Mucosa of descending colon (tissue), 3 donors: ENCODE data around the gene CACHD1. TPM values are rescaled to one million over a fixed set of nuclear protein-coding genes. Genes with fewer than 3 reads are reported as not detected.

ENCODE experiments used
- ATAC-seq: fragments of 200-7000 bp; cut with Tn5 transposase; one replicate; pipeline ENCODE4 v1.9.1; 2020; ENCODE audit warnings: mild to moderate bottlenecking, moderate library complexity
- DNase-seq, 3 donors: peaks; one replicate each; pipeline ENCODE4 v3.0.0-alpha.2; 2020
- H3K36me3 ChIP-seq: fragments of 200-600 bp; one replicate; pipeline ENCODE4 v1.8.0; 2021; ENCODE audit warnings: low read depth, mild to moderate bottlenecking
- H3K4me1 ChIP-seq: fragments of 200-600 bp; one replicate; pipeline ENCODE4 v1.8.0; 2021; ENCODE audit warnings: low read depth, mild to moderate bottlenecking
- H3K4me3 ChIP-seq: fragments of 200-600 bp; one replicate; pipeline ENCODE4 v1.8.0; 2021; ENCODE audit warnings: mild to moderate bottlenecking
- H3K9me3 ChIP-seq: fragments of 200-600 bp; one replicate; pipeline ENCODE4 v1.8.0; 2021; ENCODE audit warnings: mild to moderate bottlenecking
- CTCF ChIP-seq: fragments of 200-600 bp; IDR thresholded peaks from one replicate; pipeline ENCODE4 v1.8.0; 2022; ENCODE audit warnings: antibody characterized with exemption, mild to moderate bottlenecking
- intact Hi-C, 2 donors: fragments of 100-400 bp; cut with DNase I in 1 of 2; cut with micrococcal nuclease in 1 of 2; formaldehyde crosslinking; loops; one replicate each; pipeline versions ENCODE4 v1.11.0 to v1.11.1; 2022; cut with DNase I, micrococcal nuclease
- total RNA-seq, 3 donors: library from RNA; stranded (reverse); fragmentation: NEBNext Ultra II Directional in 2 of 3; extraction: Animal tissue kit (Norgen Biotek cat#: 25700) in 2 of 3; gene quantifications; one replicate each; pipeline versions ENCODE4 v1.2.1 to v1.2.4, GENCODE V29; 2021 to 2023
- donor health status: DM: no; HTN: no; CAD: no; lungs with moderate emphysema.
- donor health status: DM: no; HTN: no; CAD: no.
- donor health status: DM: no; HTN: yes; CAD: no.

Gene CACHD1
- total RNA-seq, 3 donors from 2014 or later, result 1.3 to 3.7 (median 2.7) TPM

- no peak overlapping the region for H3K4me3 ChIP-seq
- no peak for DNase-seq
- intact Hi-C loops, result no loop called here
- TF ChIP-seq CTCF, result no peak
- no peaks in the 10 kb centered on the region for H3K36me3 ChIP-seq
- ATAC-seq, result no peak
- H3K9me3 ChIP-seq, result no peaks in the 10 kb centered on the region
- H3K4me1 ChIP-seq, result peaks cover 19% of the 10 kb centered on the region
These were observed 14.7 kb downstream of the CACHD1 start for GRCh38 chr1:64484651-64485050.

GRCh38 chr1:64486193-64486592 is 16.3 kb downstream of the CACHD1 start:
- H3K4me3 ChIP-seq, result no peak overlapping the region
- no peak for TF ChIP-seq CTCF
- peaks cover 21% of the 10 kb centered on the region for H3K4me1 ChIP-seq
- intact Hi-C loops, result no loop called here
- no peak for ATAC-seq
- DNase-seq, result no peak
- no peaks in the 10 kb centered on the region for H3K9me3 ChIP-seq
- H3K36me3 ChIP-seq, result no peaks in the 10 kb centered on the region

- Histone ChIP-seq H3K4me1 (peaks cover 17% of the 10 kb centered on the region), H3K4me3 (no peak overlapping the region), H3K36me3 (no peaks in the 10 kb centered on the region), H3K9me3 (no peaks in the 10 kb centered on the region)
- ATAC-seq (no peak), DNase-seq (no peak)
- intact Hi-C loops, result no loop called here
- no peak for TF ChIP-seq CTCF
These were observed 17.1 kb downstream of the CACHD1 start for GRCh38 chr1:64487061-64487460.

- H3K4me3 ChIP-seq, result no peak overlapping the region
- no peak for ATAC-seq
- H3K9me3 ChIP-seq, result no peaks in the 10 kb centered on the region
- no peak for DNase-seq
- no peak for TF ChIP-seq CTCF
- no peaks in the 10 kb centered on the region for H3K36me3 ChIP-seq
- H3K4me1 ChIP-seq, result peaks cover 6% of the 10 kb centered on the region
- intact Hi-C loops, result no loop called here
These were observed 18.9 kb downstream of the CACHD1 start for GRCh38 chr1:64488862-64489261.

GRCh38 chr1:64489707-64490106 is 19.8 kb downstream of the CACHD1 start:
- Histone ChIP-seq H3K4me1 (peaks cover 6% of the 10 kb centered on the region), H3K4me3 (no peak overlapping the region), H3K9me3 (no peaks in the 10 kb centered on the region), H3K36me3 (no peaks in the 10 kb centered on the region)
- intact Hi-C loops, result no loop called here
- DNase-seq (no peak), ATAC-seq (no peak)
- TF ChIP-seq CTCF, result no peak

GRCh38 chr1:64490213-64490818 is 20.4 kb downstream of the CACHD1 start:
- H3K9me3 ChIP-seq, result no peaks in the 10 kb centered on the region
- H3K4me1 ChIP-seq, result peaks cover 8% of the 10 kb centered on the region
- no peaks in the 10 kb centered on the region for H3K36me3 ChIP-seq
- ATAC-seq (peak; percentile 45), DNase-seq (no peak)
- H3K4me3 ChIP-seq, result no peak overlapping the region
- TF ChIP-seq CTCF, result no peak
- intact Hi-C loops, result no loop called here
